Amniotic stem cell (primary cell): ENCODE results near the gene CYP4F11.
"Not testable (repeated sequence)": the region's sequence is repeated elsewhere in the genome, so short reads cannot be mapped to it uniquely, and the experiment has no call there.

Source experiments
- DNase-seq: peaks from one replicate; lab custom pipeline; 2025; lab: John Stamatoyannopoulos, UW

CYP4F11 gene

GRCh38 chr19:15934332-15935078 lies at the start of gene CYP4F11:
CYP4F11 (minus strand) TSS chr19:15934529; CDS start chr19:15934408, 121 bp downstream.
- DNase-seq: no peak

- no peak for DNase-seq
Measured at GRCh38 chr19:15979293-15979692, 45.0 kb upstream of the CYP4F11 start.

- DNase-seq: no peak
Measured at GRCh38 chr19:15977690-15978089, 43.4 kb upstream of the CYP4F11 start.

- no peak for DNase-seq
Measured at GRCh38 chr19:15976836-15977689, 42.7 kb upstream of the CYP4F11 start.

- DNase-seq: no peak
Measured at GRCh38 chr19:15974856-15975255, 40.5 kb upstream of the CYP4F11 start.

GRCh38 chr19:15972043-15972442 lies 37.7 kb upstream of the CYP4F11 start:
- DNase-seq: not testable (repeated sequence)

GRCh38 chr19:15971224-15971780 lies 37.0 kb upstream of the CYP4F11 start:
- no peak for DNase-seq

- DNase-seq: no peak
Measured at GRCh38 chr19:15964231-15964630, 29.9 kb upstream of the CYP4F11 start.

GRCh38 chr19:15962319-15962718 lies 28.0 kb upstream of the CYP4F11 start:
- DNase-seq: no peak

- DNase-seq: no peak
Measured at GRCh38 chr19:15954820-15955219, 20.5 kb upstream of the CYP4F11 start.

GRCh38 chr19:15948223-15949058 lies 14.1 kb upstream of the CYP4F11 start, which contains the start of gene OR10H4:
OR10H4 (plus strand) TSS chr19:15949008; CDS start chr19:15949008, 0 bp downstream.
- no peak for DNase-seq

- DNase-seq: no peak
Measured at GRCh38 chr19:15945301-15945700, 11.0 kb upstream of the CYP4F11 start.

GRCh38 chr19:15944401-15944800 lies 10.1 kb upstream of the CYP4F11 start:
- DNase-seq: no peak

- DNase-seq: no peak
Measured at GRCh38 chr19:15937771-15938170, 3.4 kb upstream of the CYP4F11 start.

GRCh38 chr19:15936950-15937349 lies 2.6 kb upstream of the CYP4F11 start:
- DNase-seq: no peak

GRCh38 chr19:15936173-15936572 lies 1.8 kb upstream of the CYP4F11 start:
- DNase-seq: no peak

GRCh38 chr19:15935167-15935702 lies 906 bp upstream of the CYP4F11 start:
- no peak for DNase-seq

GRCh38 chr19:15933761-15934331 lies 483 bp downstream of the CYP4F11 start:
- DNase-seq: not testable (repeated sequence)

- DNase-seq: no peak
Measured at GRCh38 chr19:15928321-15928720, 6.0 kb downstream of the CYP4F11 start.

- DNase-seq: no peak
Measured at GRCh38 chr19:15926484-15926883, 7.8 kb downstream of the CYP4F11 start.

- no peak for DNase-seq
Measured at GRCh38 chr19:15923702-15924101, 10.6 kb downstream of the CYP4F11 start.
